Activated CD4-positive, alpha-beta T cell treated with anti-CD3 and anti-CD28 coated beads, Interleukin-2, amount 50 U/mL, for 48 hours (primary cell): Measurements from ENCODE around the gene SUSD1.
"Not testable (repeated sequence)": the region's sequence is repeated elsewhere in the genome, so short reads cannot be mapped to it uniquely, and the experiment has no call there.

Experiments used
- DNase-seq, 2 experiments: peaks; one replicate each; pipeline ENCODE4 v3.0.0-alpha.2; 2020

SUSD1 gene

DNA sequence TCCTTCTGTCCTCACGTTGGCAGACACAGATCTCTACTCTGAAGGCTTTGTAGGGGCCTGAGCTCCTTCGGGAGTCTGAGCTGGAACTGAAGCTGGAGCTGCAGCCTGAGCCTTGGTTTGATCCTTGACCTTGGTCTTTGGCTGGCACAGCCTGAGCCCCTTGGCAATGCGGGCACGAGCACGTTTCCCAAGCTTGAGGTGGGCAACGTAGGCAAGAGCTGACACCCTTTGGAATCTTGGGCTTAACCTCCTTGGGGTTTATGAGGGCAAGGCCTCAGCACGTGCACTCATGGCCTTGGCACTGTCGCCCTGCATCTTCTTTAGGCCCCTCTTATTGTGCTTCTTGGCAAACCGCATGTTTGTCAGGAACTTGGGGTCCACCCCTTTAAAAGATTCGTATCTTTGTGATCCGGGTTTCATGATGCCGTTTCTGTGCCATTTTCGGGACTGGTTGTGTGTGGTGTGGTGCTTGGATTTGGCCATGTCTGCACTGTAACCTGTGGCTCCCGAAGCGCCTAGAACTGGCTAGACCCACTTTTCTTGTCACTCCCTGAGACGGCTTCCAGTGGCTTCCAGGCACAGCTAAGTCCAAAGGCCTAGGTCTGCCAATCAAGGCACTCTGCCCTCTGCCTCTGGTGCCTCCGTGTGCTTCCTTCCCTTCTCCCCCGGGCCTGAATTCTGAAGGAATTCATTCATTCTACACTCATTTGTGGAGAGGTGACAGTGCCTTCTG lies 1.4 kb downstream of the SUSD1 start:
- DNase-seq: no peak

- DNase-seq: no peak
Observed at GRCh38 chr9:112170968-112171367, 4.1 kb downstream of the SUSD1 start.

DNA sequence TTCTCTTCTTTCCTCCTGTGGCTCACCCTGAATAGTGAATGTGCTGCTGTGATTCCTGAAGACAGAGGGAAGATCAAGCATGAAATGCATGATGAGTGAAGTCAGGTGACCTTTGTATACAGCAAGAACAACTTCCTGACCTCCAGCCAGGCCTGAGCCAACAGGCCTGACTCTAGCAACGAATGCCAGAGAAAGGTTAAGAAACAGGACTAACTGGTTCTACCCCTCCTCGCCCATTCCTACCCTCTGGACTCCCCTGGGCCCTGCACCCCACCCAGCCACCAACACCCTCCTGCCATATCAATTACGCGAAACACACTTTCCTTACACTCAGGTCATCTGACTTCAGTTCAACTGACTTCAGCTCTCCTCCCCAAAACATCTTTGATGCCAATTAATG lies 4.9 kb downstream of the SUSD1 start:
- DNase-seq: no peak

DNA sequence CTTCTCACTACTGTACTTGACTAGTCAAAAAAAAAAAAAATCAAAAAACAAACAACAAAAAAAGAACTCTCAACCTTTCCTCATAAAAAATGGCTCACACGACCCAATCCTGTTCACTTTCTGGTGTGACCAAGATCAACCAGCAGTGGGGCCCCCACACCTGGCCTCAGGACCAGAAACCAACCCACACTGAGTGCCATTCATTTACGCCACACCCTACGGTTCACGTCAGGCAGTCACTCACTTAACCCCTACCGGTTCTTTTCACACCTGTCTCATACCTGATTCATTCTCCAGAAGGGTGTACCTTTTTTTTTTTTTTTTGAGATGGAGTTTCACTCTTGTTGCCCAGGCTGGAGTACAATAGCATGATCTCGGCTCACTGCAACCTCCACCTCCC lies 5.7 kb downstream of the SUSD1 start:
- DNase-seq: no peak

- no peak for DNase-seq
Observed at GRCh38 chr9:112168197-112168596, 6.9 kb downstream of the SUSD1 start.

GRCh38 chr9:112166176-112167140 lies 8.6 kb downstream of the SUSD1 start:
- no peak for DNase-seq

GRCh38 chr9:112162621-112163413 lies 12.3 kb downstream of the SUSD1 start:
- no peak for DNase-seq

GRCh38 chr9:112159781-112160180 lies 15.3 kb downstream of the SUSD1 start:
- no peak for DNase-seq

GRCh38 chr9:112158656-112159367 lies 16.3 kb downstream of the SUSD1 start:
- no peak for DNase-seq

- no peak for DNase-seq
Observed at GRCh38 chr9:112157961-112158360, 17.1 kb downstream of the SUSD1 start.

DNA sequence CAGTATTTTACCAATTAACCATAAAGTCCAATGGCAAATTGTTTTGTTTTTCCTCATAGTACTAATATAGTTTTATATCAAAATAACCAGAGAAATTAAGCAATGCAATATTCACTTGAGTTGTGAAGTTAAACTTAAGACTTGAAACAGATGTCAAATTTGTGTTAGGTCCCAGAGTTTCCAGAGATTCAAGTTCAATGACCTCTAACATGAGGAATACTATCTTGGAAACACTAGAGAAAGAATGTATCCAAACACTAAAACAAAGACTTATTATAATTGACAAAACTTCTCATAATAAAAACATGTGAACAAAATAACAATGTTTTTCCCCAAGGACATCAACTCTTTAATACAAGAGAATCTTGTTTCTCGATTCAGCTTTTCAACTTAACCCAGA lies 18.0 kb downstream of the SUSD1 start:
- no peak for DNase-seq

GRCh38 chr9:112149211-112149610 lies 25.9 kb downstream of the SUSD1 start:
- DNase-seq: no peak

DNA sequence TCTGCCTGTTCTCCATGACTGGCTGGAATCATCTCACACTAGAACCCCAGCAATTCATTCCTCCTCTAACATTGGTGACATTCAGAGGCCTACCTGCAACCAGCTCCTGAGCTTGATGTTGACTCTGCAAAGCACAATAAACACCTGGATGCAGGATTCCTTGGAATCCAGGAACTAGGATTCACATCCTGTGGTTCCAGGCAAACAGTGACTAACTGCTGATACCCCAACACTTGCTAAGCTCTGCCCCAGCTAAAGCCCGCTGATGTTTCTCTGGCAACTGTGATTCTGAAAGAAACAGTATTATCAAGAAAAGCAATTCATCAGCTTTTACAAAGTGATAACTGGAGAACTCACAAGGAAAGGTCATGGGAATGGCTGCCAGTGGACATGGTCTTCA lies 29.2 kb downstream of the SUSD1 start:
- no peak for DNase-seq

DNA sequence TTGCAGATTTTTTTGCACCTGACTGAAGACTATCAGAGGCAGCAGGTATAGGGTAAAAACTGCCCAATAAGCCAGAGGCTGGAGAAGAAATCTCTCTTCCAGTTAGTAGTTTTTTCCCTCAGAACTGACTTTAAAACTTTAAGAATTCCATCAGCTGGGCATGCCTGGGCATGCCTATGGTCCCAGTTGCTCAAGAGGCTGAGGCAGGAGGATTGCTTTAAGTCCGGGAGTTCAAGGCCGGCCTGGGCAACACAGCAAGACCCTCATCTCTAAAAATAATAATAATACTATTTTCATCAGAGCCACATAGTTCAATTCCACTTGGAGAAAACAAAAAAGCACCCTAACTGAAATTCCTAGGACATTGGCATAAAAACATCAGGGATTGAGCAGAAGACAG lies 30.3 kb downstream of the SUSD1 start:
- no peak for DNase-seq

DNA sequence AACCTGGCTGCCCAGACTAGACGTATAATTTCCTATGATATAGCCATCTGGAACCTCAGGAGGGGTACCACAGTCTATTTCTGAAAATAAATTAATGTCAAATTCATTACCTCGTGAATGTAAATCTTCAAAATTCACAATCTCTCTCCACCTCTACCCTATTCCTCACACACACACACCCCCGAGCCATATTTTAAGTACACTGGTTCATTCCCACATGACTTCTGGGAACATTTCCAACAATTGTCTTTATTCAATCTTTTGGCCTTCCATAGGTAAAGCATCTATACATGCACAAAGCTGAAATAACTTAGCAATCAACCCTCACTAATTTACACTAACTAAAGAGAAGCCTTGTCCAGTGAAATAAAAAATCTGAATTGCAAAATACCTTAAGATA lies 32.7 kb downstream of the SUSD1 start:
- no peak for DNase-seq

DNA sequence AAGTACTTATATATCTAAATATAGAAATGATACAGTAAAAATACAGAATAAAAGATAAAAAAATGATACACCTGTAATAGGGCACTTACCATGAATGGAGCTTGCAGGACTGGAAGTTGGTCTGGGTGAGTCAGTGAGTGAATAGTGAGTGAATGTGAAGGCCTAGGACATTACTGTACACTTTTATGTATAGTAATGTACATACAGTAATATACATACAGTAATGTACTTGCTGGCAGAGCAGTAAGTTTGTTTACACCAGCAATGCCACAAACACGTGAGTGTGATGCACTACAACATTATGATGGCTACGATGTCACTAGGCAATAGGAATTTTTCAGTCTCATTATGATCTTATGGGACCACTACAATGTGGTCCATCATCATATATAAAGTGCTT lies 34.2 kb downstream of the SUSD1 start:
- DNase-seq: no peak

- DNase-seq: no peak
Observed at GRCh38 chr9:112137066-112137465, 38.0 kb downstream of the SUSD1 start.

GRCh38 chr9:112135706-112136105 lies 39.4 kb downstream of the SUSD1 start:
- no peak for DNase-seq

GRCh38 chr9:112133806-112134205 lies 41.3 kb downstream of the SUSD1 start:
- not testable (repeated sequence) for DNase-seq

GRCh38 chr9:112132356-112132755 lies 42.7 kb downstream of the SUSD1 start:
- no peak for DNase-seq

GRCh38 chr9:112130997-112131396 lies 44.1 kb downstream of the SUSD1 start:
- DNase-seq: no peak

DNA sequence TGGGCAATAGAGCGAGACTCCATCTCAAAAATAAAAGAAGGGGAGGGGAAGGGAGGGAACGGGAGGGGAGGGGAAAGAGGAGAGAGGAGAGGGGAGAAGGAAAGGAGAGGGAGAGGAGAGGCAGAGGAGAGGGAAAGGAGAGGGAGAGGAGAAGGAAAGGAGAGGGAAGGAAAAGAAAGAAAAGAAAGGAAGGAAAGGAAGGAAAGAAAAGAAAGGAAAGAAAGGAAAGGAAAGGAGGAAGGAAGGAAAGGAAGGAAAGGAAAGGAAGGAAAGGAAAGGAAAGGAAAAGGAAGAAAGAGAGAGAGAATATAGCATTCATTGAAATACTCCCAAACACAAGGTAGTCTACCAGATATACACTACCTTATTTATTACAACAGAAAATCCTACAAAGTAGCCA lies 44.8 kb downstream of the SUSD1 start:
- DNase-seq: no peak

GRCh38 chr9:112129246-112129645 lies 45.9 kb downstream of the SUSD1 start:
- no peak for DNase-seq
